ENCODE data around the gene FCRL6.

FCRL6 gene

DNA sequence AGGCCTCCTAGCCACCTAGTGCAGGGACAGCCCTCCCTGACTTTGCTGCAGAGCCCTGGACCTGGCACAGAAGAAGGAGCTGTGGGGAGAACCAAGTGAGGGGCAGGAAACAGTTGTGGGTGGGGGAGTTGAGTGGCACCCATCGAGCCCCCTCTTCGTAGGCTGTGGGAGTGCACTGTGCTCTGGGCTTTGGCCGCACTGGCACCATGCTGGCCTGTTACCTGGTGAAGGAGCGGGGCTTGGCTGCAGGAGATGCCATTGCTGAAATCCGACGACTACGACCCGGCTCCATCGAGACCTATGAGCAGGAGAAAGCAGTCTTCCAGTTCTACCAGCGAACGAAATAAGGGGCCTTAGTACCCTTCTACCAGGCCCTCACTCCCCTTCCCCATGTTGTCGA is 20.2 kb upstream of the FCRL6 start:
- no peak for DNase-seq (ENCODE audit: low read depth)
- peak overlapping the region; percentile 72 for H3K4me3 ChIP-seq (ENCODE audit: low read length)
- TF ChIP-seq, protein P1, sequence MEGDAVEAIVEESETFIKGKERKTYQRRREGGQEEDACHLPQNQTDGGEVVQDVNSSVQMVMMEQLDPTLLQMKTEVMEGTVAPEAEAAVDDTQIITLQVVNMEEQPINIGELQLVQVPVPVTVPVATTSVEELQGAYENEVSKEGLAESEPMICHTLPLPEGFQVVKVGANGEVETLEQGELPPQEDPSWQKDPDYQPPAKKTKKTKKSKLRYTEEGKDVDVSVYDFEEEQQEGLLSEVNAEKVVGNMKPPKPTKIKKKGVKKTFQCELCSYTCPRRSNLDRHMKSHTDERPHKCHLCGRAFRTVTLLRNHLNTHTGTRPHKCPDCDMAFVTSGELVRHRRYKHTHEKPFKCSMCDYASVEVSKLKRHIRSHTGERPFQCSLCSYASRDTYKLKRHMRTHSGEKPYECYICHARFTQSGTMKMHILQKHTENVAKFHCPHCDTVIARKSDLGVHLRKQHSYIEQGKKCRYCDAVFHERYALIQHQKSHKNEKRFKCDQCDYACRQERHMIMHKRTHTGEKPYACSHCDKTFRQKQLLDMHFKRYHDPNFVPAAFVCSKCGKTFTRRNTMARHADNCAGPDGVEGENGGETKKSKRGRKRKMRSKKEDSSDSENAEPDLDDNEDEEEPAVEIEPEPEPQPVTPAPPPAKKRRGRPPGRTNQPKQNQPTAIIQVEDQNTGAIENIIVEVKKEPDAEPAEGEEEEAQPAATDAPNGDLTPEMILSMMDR (IDR thresholded peaks at IDR 0.05; ENCODE audit: insufficient read depth, low read depth, low read length, missing control alignments), result no peak

DNA sequence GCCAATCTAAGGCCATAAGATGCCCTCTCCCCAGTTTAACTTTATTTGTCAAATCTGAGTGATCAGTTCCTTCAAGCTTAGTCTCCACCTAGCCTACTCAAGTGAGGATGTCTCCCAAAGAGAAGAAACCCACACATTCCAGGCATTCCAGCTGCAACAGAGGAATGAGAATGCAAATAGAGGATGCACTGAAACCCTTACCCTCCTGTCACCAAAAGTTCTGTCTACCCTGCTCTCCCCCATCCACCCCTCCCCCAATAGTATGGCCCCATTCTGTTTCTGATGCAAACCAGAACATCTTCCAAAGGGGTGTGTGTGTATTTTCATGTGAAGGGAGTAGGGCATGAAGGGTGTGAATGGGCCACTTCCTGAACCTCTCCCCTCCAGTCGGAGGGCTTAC is 18.4 kb upstream of the FCRL6 start:
- TF ChIP-seq, protein P1 (IDR thresholded peaks at IDR 0.05; ENCODE audit: insufficient read depth, low read depth, low read length, missing control alignments), result no peak
- no peak for DNase-seq (ENCODE audit: low read depth)
- no peak overlapping the region for H3K4me3 ChIP-seq (ENCODE audit: low read length)

DNA sequence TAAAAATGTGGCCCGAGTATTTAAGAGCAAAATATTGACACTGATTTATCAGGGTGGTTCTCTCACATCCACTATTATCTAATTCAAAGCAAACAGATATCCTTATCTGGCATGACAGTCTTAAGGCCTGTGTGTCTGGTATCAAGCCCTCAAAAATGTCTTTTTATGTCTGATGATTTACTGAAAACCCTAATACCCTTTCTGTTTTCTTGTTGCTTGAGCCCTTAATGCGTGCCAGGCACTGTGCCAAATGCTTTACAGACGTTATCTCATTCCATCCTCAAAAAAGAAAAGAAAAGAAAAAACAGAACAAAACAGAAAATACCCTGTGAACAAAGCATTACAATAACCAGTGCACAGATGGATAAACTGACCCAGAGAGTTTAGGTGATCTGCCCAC is 15.7 kb upstream of the FCRL6 start:
- DNase-seq (ENCODE audit: low read depth), result no peak
- H3K4me3 ChIP-seq (ENCODE audit: low read length), result no peak overlapping the region
- TF ChIP-seq, protein P1 (IDR thresholded peaks at IDR 0.05; ENCODE audit: insufficient read depth, low read depth, low read length, missing control alignments), result no peak

DNA sequence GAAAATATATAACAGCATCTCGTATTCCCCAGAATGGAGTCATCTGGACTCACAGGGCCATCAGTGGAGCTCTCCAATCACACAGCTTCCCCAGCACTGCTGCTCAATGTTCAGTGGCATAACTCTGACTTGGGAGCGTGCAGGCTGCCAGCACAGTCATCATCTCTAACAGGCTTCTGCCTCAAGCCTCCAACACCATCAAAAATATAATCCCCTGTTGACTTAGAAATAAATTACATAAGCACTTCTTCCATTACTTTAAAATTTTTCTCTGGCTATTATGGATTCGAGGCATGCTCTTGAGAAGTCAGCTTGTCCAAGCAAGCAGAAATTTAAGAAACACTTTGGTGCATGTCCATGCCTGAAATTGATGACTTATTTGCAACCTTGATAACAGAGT is 15.2 kb upstream of the FCRL6 start:
- peak; percentile 84 for DNase-seq (ENCODE audit: low read depth)
- no peak overlapping the region for H3K4me3 ChIP-seq (ENCODE audit: low read length)
- TF ChIP-seq, protein P1 (IDR thresholded peaks at IDR 0.05; ENCODE audit: insufficient read depth, low read depth, low read length, missing control alignments), result no peak

DNA sequence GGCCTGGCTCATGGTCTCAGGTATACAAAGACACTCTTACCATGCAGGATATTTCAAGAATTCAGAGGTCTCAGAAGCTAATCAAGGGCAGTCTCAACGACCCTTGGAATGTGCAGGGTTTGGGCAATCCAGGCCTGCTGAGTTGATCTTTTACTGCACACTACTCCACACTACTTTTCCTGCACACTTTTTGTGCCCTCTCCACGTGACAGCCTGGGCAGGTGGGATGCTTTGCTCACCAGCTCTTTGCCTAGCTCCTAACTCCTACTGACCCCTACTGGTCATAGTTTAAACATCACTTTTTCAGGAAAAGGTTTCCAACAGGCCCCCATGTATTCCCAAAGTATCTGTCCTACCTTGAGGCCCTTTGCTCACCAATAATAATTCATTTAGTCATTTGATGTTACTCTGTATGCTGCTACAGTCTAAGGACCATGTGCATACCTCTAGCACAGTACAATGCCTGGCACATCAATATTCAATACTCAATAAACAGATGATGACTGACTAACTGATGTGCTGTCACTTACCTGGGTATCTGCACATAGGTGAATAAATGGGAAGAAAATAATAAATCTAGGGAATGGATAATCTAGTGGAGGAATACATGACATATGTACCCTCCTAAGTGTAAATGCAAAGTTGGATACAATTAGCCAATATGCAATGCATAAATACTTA is 11.8 kb upstream of the FCRL6 start:
- TF ChIP-seq, protein P1 (IDR thresholded peaks at IDR 0.05; ENCODE audit: insufficient read depth, low read depth, low read length, missing control alignments), result peak; percentile 56
- H3K4me3 ChIP-seq (ENCODE audit: low read length), result no peak overlapping the region
- DNase-seq (ENCODE audit: low read depth), result peak; percentile 35

DNA sequence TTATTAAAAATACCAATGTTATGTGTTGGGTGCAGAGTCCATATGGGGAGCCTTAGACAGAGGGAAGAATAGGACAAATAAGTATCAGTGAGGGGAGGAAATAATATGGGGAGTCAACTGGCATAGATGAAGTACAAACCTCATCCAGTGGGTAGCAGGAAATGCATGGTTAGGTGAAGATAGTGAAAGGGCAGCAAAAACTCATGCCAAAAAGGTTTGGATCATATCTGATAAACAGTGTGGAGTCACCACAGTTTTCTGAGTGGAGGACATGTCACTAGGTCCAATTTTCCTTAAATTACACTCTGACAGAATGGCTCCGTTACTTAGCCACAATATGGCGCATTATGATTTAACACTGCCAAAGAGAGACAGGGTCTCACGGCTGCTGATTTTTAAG is 11.1 kb upstream of the FCRL6 start:
- DNase-seq (ENCODE audit: low read depth), result no peak
- H3K4me3 ChIP-seq (ENCODE audit: low read length), result no peak overlapping the region
- TF ChIP-seq, protein P1 (IDR thresholded peaks at IDR 0.05; ENCODE audit: insufficient read depth, low read depth, low read length, missing control alignments), result no peak

DNA sequence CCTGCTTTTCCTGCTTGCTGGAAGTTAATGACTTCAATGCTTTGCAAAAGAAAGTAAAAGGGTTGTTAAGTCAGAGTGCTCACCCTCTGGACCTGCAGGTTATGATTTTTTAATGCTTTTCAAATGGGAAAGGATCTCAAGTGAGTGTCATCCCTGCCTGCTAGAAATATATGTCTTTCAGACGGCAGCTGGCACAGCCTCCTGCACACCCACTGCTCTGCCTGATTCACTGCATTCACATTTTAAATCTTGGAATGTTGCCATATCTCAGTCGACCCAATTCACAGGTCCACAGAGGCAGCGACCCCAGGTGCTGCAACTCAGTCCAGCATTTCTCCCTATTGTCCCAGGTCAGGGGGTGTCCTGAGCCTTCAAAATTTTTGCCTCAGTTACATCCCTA is 10.7 kb upstream of the FCRL6 start:
- H3K4me3 ChIP-seq (ENCODE audit: low read length), result no peak overlapping the region
- no peak for DNase-seq (ENCODE audit: low read depth)
- TF ChIP-seq, protein P1 (IDR thresholded peaks at IDR 0.05; ENCODE audit: insufficient read depth, low read depth, low read length, missing control alignments), result no peak

All from epithelial cell of esophagus (primary cell).